Keratinocyte (primary cell): ENCODE measurements around the gene DNAAF8. TPM values are rescaled to one million over a fixed set of nuclear protein-coding genes. Genes with fewer than 3 reads are reported as not detected.

ENCODE experiments used
- DNase-seq: peaks from one replicate; pipeline ENCODE4 v3.0.0-alpha.2; 2011; ENCODE audit warnings: low read depth, missing footprints, low spot score
- FAIRE-seq: peaks from 2 replicates; lab custom pipeline; 2011; peaks lifted over from hg19 to GRCh38; lab: Jason Lieb, UNC
- H2AFZ ChIP-seq: 2 replicates; pipeline ENCODE4 v1.6.0; 2012; ENCODE audit warnings: low read length, control low read depth, inconsistent platforms; ENCODE audit not compliant: control insufficient read depth
- H3K27ac ChIP-seq: 2 replicates; pipeline ENCODE4 v1.5.1; 2011; ENCODE audit warnings: low read length; ENCODE audit not compliant: control insufficient read depth, insufficient read depth
- H3K27me3 ChIP-seq: 3 replicates; pipeline ENCODE4 v1.6.0; 2011; ENCODE audit warnings: low read length; ENCODE audit not compliant: control insufficient read depth, insufficient read depth; ENCODE audit errors: extremely low read depth
- H3K36me3 ChIP-seq, 2 experiments: 2 replicates in 1 of 2; 3 replicates in 1 of 2; pipeline ENCODE4 v1.5.1; 2011; ENCODE audit warnings: low read length in 2 of 2, mild to moderate bottlenecking in 1 of 2; ENCODE audit not compliant: control insufficient read depth in 2 of 2, insufficient read depth in 2 of 2; ENCODE audit errors: extremely low read depth in 1 of 2
- H3K4me1 ChIP-seq: 3 replicates; pipeline ENCODE4 v1.5.1; 2011; ENCODE audit warnings: low read length; ENCODE audit not compliant: control insufficient read depth, insufficient read depth; ENCODE audit errors: extremely low read depth
- H3K4me2 ChIP-seq: 3 replicates; pipeline ENCODE4 v1.6.0; 2011; ENCODE audit warnings: low read depth, low read length; ENCODE audit not compliant: control insufficient read depth, insufficient read depth; ENCODE audit errors: extremely low read depth
- H3K4me3 ChIP-seq, 3 experiments: fragments of 200-600 bp in 1 of 3; sonication (generic) in 1 of 3; 2 replicates in 2 of 3; 3 replicates in 1 of 3; pipeline ENCODE4 v1.5.1; 2011 to 2016; ENCODE audit warnings: low read length in 3 of 3, mild to moderate bottlenecking in 3 of 3, control low read depth in 2 of 3, inconsistent platforms in 1 of 3, low read depth in 1 of 3, mixed read lengths in 1 of 3, mixed run types in 1 of 3, moderate library complexity in 1 of 3; ENCODE audit not compliant: control insufficient read depth in 2 of 3, insufficient read depth in 2 of 3; ENCODE audit errors: extremely low read depth in 1 of 3
- H3K79me2 ChIP-seq: 2 replicates; pipeline ENCODE4 v1.6.0; 2012; ENCODE audit warnings: low read length; ENCODE audit not compliant: control insufficient read depth, insufficient read depth
- H3K9ac ChIP-seq: 3 replicates; pipeline ENCODE4 v1.6.0; 2011; ENCODE audit warnings: low read length; ENCODE audit not compliant: control insufficient read depth, insufficient read depth; ENCODE audit errors: extremely low read depth
- H3K9me1 ChIP-seq: 3 replicates; pipeline ENCODE4 v1.6.0; 2011; ENCODE audit warnings: low read length; ENCODE audit not compliant: control insufficient read depth, insufficient read depth; ENCODE audit errors: extremely low read depth
- H3K9me3 ChIP-seq: 2 replicates; pipeline ENCODE4 v1.5.1; 2012; ENCODE audit warnings: low read depth, low read length; ENCODE audit not compliant: control insufficient read depth
- H4K20me1 ChIP-seq: 3 replicates; pipeline ENCODE4 v1.6.0; 2011; ENCODE audit warnings: low read length; ENCODE audit not compliant: control insufficient read depth, insufficient read depth; ENCODE audit errors: extremely low read depth
- CTCF ChIP-seq, 3 experiments: IDR thresholded peaks in 1 of 3; conservative IDR thresholded peaks in 1 of 3; optimal IDR thresholded peaks in 1 of 3; 2 replicates in 2 of 3; 3 replicates in 1 of 3; pipeline versions ENCODE3 to v1.5.1; 2011; ENCODE audit warnings: low read length in 3 of 3, mild to moderate bottlenecking in 3 of 3, moderate library complexity in 2 of 3, control low read depth in 1 of 3, inconsistent platforms in 1 of 3; ENCODE audit not compliant: insufficient read depth in 2 of 3; ENCODE audit errors: extremely low read depth in 1 of 3
- EZH2 ChIP-seq: IDR thresholded peaks from one replicate; pipeline ENCODE4 v1.6.1; 2012; ENCODE audit warnings: inconsistent platforms, mild to moderate bottlenecking, low read length, moderate library complexity
- dilution Hi-C: fragments of 300-500 bp; cut with MboI; formaldehyde crosslinking; loops from one replicate; pipeline ENCODE4 v1.7.0; 2020; ENCODE audit warnings: low sequenced_read_pairs; ENCODE audit not compliant: extremely low pct_ligation_motif_present
- polyA plus RNA-seq, 5 experiments: library from polyadenylated mRNA; depleted of rRNA in 3 of 5; stranded (reverse) in 3 of 5; stranded (forward) in 1 of 5; unstranded in 1 of 5; fragments of >200 nt; gene quantifications; 1 replicate in 1 of 5; 2 replicates in 3 of 5; 3 replicates in 1 of 5; pipeline versions ENCODE4 v1.2.1 to v1.2.3, GENCODE V29; 2011 to 2012; ENCODE audit warnings: missing spikeins in 2 of 5, low read depth in 1 of 5, low replicate concordance in 1 of 5

The DNAAF8 gene
- polyA plus RNA-seq, 1 donor (not counting 4 experiments of a cell fraction or from before 2014, with no cell fraction given): 0.26 TPM

- H3K4me1 ChIP-seq: peaks cover 13% of the 10 kb centered on the region
- peak overlapping the region; percentile 97 for H3K4me2 ChIP-seq
- H3K9ac ChIP-seq: peak overlapping the region; percentile 90
- H3K27ac ChIP-seq: peak overlapping the region; percentile 96
- dilution Hi-C loops: no loop called here
- peaks cover 11% of the 10 kb centered on the region in 2 experiments for H3K36me3 ChIP-seq
- FAIRE-seq (no peak), DNase-seq (no peak)
- H3K9me1 ChIP-seq: no peaks in the 10 kb centered on the region
- H3K9me3 ChIP-seq: no peaks in the 10 kb centered on the region
- no peaks in the 10 kb centered on the region for H4K20me1 ChIP-seq
- peak overlapping the region; percentile 68 for H2AFZ ChIP-seq
- no peak for TF ChIP-seq EZH2
- no peak for TF ChIP-seq CTCF (optimal IDR thresholded peaks at IDR 0.05 in 1 of 3, IDR thresholded peaks at IDR 0.05 in 1 of 3, conservative IDR thresholded peaks at IDR 0.05 in 1 of 3; ENCODE audit: extremely low read depth in 1 of 3, insufficient read depth in 2 of 3, low read length in 3 of 3)
- H3K4me3 ChIP-seq: peak overlapping the region; percentile 62 to 92 (median 86)
- peaks cover 21% of the 10 kb centered on the region for H3K79me2 ChIP-seq
- no peaks in the 10 kb centered on the region for H3K27me3 ChIP-seq
These were observed 33.7 kb downstream of the DNAAF8 start for GRCh38 chr16:4767872-4768548.

- H4K20me1 ChIP-seq: no peaks in the 10 kb centered on the region
- DNase-seq (peak; percentile 52), FAIRE-seq (peak; percentile 13)
- peak overlapping the region; percentile 74 for H2AFZ ChIP-seq
- no peak for TF ChIP-seq EZH2
- no peak for TF ChIP-seq CTCF (optimal IDR thresholded peaks at IDR 0.05 in 1 of 3, IDR thresholded peaks at IDR 0.05 in 1 of 3, conservative IDR thresholded peaks at IDR 0.05 in 1 of 3; ENCODE audit: extremely low read depth in 1 of 3, insufficient read depth in 2 of 3, low read length in 3 of 3)
- dilution Hi-C loops: no loop called here
- H3K9me1 ChIP-seq: no peaks in the 10 kb centered on the region
- H3K27me3 ChIP-seq: no peaks in the 10 kb centered on the region
- H3K36me3 ChIP-seq: peaks cover 7 to 8% of the 10 kb centered on the region in 2 experiments
- peak overlapping the region; percentile 96 for H3K27ac ChIP-seq
- peak overlapping the region; percentile 97 for H3K4me2 ChIP-seq
- H3K79me2 ChIP-seq: peaks cover 21% of the 10 kb centered on the region
- peak overlapping the region; percentile 90 for H3K9ac ChIP-seq
- H3K9me3 ChIP-seq: no peaks in the 10 kb centered on the region
- peaks cover 13% of the 10 kb centered on the region for H3K4me1 ChIP-seq
- peak overlapping the region; percentile 62 to 92 (median 86) for H3K4me3 ChIP-seq
These were observed 34.4 kb downstream of the DNAAF8 start for GRCh38 chr16:4768549-4769305.
